ENCODE measurements around the gene FXR2. TPM values are rescaled to one million over a fixed set of nuclear protein-coding genes. Genes with fewer than 3 reads are reported as not detected.
"Not testable (repeated sequence)": the region's sequence is repeated elsewhere in the genome, so short reads cannot be mapped to it uniquely, and the experiment has no call there.

FXR2 gene
- total RNA-seq, 5 donors from 2014 or later (not counting 1 experiment from before 2014, with no cell fraction given), result 25.4 to 44.7 (median 40.5) TPM

- H3K27me3 ChIP-seq (replicated peaks in 1 of 2; ENCODE audit: control insufficient read depth in 2 of 2, extremely low read depth in 1 of 2, insufficient read depth in 2 of 2, low read length in 1 of 2), result no peaks in the 10 kb centered on the region
- H3K4me3 ChIP-seq (ENCODE audit: control insufficient read depth in 1 of 2, extremely low read depth in 1 of 2, low read length in 1 of 2), result no peak overlapping the region
- POLR2A ChIA-PET, result no interaction called here
- Mint-ChIP-seq H3K27ac (peak overlapping the region in 1 of 2 donors; percentile 87), H3K4me1 (peaks cover 14 to 18% (median 18%) of the 10 kb centered on the region in 3 donors), H3K36me3 (no peaks in the 10 kb centered on the region), H3K9me3 (no peaks in the 10 kb centered on the region), H3K4me3 (peak overlapping the region; percentile 89 to 91 (median 91)), H3K27me3 (no peaks in the 10 kb centered on the region)
- WGBS (ENCODE audit: insufficient coverage), result 89% methylated on average over 5 of the region's 7 CpGs
- H3K9me3 ChIP-seq, result no peaks in the 10 kb centered on the region
- ATAC-seq (replicated peaks in 1 of 4), result no peak
- CTCF ChIA-PET, result no interaction called here
- H3K27ac ChIP-seq (ENCODE audit: low read length), result no peak overlapping the region
- no peak for DNase-seq
- peaks cover 5 to 20% of the 10 kb centered on the region in 2 experiments for H3K4me1 ChIP-seq (ENCODE audit: control insufficient read depth in 1 of 2, extremely low read depth in 1 of 2, insufficient read depth in 2 of 2, low read length in 2 of 2)
- H3K36me3 ChIP-seq (ENCODE audit: control insufficient read depth in 2 of 2, extremely low read depth in 1 of 2, insufficient read depth in 1 of 2, low read length in 1 of 2), result no peaks in the 10 kb centered on the region
Measured at GRCh38 chr17:7626307-7626706, 11.6 kb upstream of the FXR2 start.

GRCh38 chr17:7625749-7626148, 11.1 kb upstream of the FXR2 start:
- ATAC-seq (replicated peaks in 1 of 4); H3K27me3 ChIP-seq (replicated peaks in 1 of 2; ENCODE audit: control insufficient read depth in 2 of 2, extremely low read depth in 1 of 2, insufficient read depth in 2 of 2, low read length in 1 of 2); H3K9me3 ChIP-seq; H3K36me3 Mint-ChIP-seq; H3K27ac ChIP-seq (ENCODE audit: low read length); H3K27ac Mint-ChIP-seq; POLR2A ChIA-PET; H3K9me3 Mint-ChIP-seq; H3K4me3 ChIP-seq (ENCODE audit: control insufficient read depth in 1 of 2, extremely low read depth in 1 of 2, low read length in 1 of 2); H3K27me3 Mint-ChIP-seq; CTCF ChIA-PET; H3K36me3 ChIP-seq (ENCODE audit: control insufficient read depth in 2 of 2, extremely low read depth in 1 of 2, insufficient read depth in 1 of 2, low read length in 1 of 2); DNase-seq: not testable (repeated sequence)
- 96% methylated on average over 15 of the region's 16 CpGs for WGBS (ENCODE audit: insufficient coverage)
- H3K4me1 ChIP-seq (ENCODE audit: control insufficient read depth in 1 of 2, extremely low read depth in 1 of 2, insufficient read depth in 2 of 2, low read length in 2 of 2), result peaks cover 5 to 20% of the 10 kb centered on the region in 2 experiments
- H3K4me3 Mint-ChIP-seq, result peak overlapping the region in 2 of 3 donors; percentile 24 to 89
- H3K4me1 Mint-ChIP-seq, result peaks cover 14 to 18% (median 18%) of the 10 kb centered on the region in 3 donors

GRCh38 chr17:7623661-7624060, 9.0 kb upstream of the FXR2 start:
- no peaks in the 10 kb centered on the region for H3K9me3 ChIP-seq
- no peaks in the 10 kb centered on the region for H3K36me3 Mint-ChIP-seq
- H3K4me3 Mint-ChIP-seq, result no peak overlapping the region
- peaks cover 5 to 20% of the 10 kb centered on the region in 2 experiments for H3K4me1 ChIP-seq (ENCODE audit: control insufficient read depth in 1 of 2, extremely low read depth in 1 of 2, insufficient read depth in 2 of 2, low read length in 2 of 2)
- no peak overlapping the region for H3K27ac ChIP-seq (ENCODE audit: low read length)
- H3K36me3 ChIP-seq (ENCODE audit: control insufficient read depth in 2 of 2, extremely low read depth in 1 of 2, insufficient read depth in 1 of 2, low read length in 1 of 2), result no peaks in the 10 kb centered on the region
- ATAC-seq (replicated peaks in 1 of 4), result no peak
- no peaks in the 10 kb centered on the region for H3K27me3 ChIP-seq (replicated peaks in 1 of 2; ENCODE audit: control insufficient read depth in 2 of 2, extremely low read depth in 1 of 2, insufficient read depth in 2 of 2, low read length in 1 of 2)
- POLR2A ChIA-PET, result no interaction called here
- no peaks in the 10 kb centered on the region for H3K27me3 Mint-ChIP-seq
- peaks cover 14 to 18% (median 18%) of the 10 kb centered on the region in 3 donors for H3K4me1 Mint-ChIP-seq
- H3K27ac Mint-ChIP-seq, result no peak overlapping the region
- H3K9me3 Mint-ChIP-seq, result no peaks in the 10 kb centered on the region
- CTCF ChIA-PET, result no interaction called here
- H3K4me3 ChIP-seq (ENCODE audit: control insufficient read depth in 1 of 2, extremely low read depth in 1 of 2, low read length in 1 of 2), result no peak overlapping the region
- no peak for DNase-seq
- WGBS (ENCODE audit: insufficient coverage), result no CpG with 5 or more reads among the region's 5 CpGs

GRCh38 chr17:7620835-7621234, 6.1 kb upstream of the FXR2 start:
- H3K9me3 ChIP-seq, result no peaks in the 10 kb centered on the region
- ChIA-PET CTCF (interaction anchor here (0.7 to 0.8 kb wide), 2 partner anchors 65 to 69 kb away, joined by 3 to 10 read pairs; no protein-coding TSS in a partner anchor), POLR2A (interaction anchor here in 1 of 2 donors (0.6 kb wide), 1 partner anchor 50 kb away, joined by 4 read pairs; no protein-coding TSS in a partner anchor)
- Mint-ChIP-seq H3K4me3 (no peak overlapping the region), H3K27ac (no peak overlapping the region), H3K36me3 (no peaks in the 10 kb centered on the region), H3K4me1 (no peaks in the 10 kb centered on the region), H3K27me3 (no peaks in the 10 kb centered on the region), H3K9me3 (no peaks in the 10 kb centered on the region)
- no peaks in the 10 kb centered on the region for H3K27me3 ChIP-seq (replicated peaks in 1 of 2; ENCODE audit: control insufficient read depth in 2 of 2, extremely low read depth in 1 of 2, insufficient read depth in 2 of 2, low read length in 1 of 2)
- no peak for ATAC-seq (replicated peaks in 1 of 4)
- H3K36me3 ChIP-seq (ENCODE audit: control insufficient read depth in 2 of 2, extremely low read depth in 1 of 2, insufficient read depth in 1 of 2, low read length in 1 of 2), result no peaks in the 10 kb centered on the region
- 100% methylated on average over 3 of the region's 8 CpGs for WGBS (ENCODE audit: insufficient coverage)
- no peak overlapping the region for H3K27ac ChIP-seq (ENCODE audit: low read length)
- H3K4me1 ChIP-seq (ENCODE audit: control insufficient read depth in 1 of 2, extremely low read depth in 1 of 2, insufficient read depth in 2 of 2, low read length in 2 of 2), result no peaks in the 10 kb centered on the region
- H3K4me3 ChIP-seq (ENCODE audit: control insufficient read depth in 1 of 2, extremely low read depth in 1 of 2, low read length in 1 of 2), result no peak overlapping the region
- DNase-seq, result no peak

- no peak overlapping the region for H3K4me3 ChIP-seq (ENCODE audit: control insufficient read depth in 1 of 2, extremely low read depth in 1 of 2, low read length in 1 of 2)
- POLR2A ChIA-PET, result no interaction called here
- no peaks in the 10 kb centered on the region for H3K27me3 Mint-ChIP-seq
- H3K4me3 Mint-ChIP-seq, result no peak overlapping the region
- DNase-seq (no peak), ATAC-seq (replicated peaks in 1 of 4) (no peak)
- H3K27me3 ChIP-seq (replicated peaks in 1 of 2; ENCODE audit: control insufficient read depth in 2 of 2, extremely low read depth in 1 of 2, insufficient read depth in 2 of 2, low read length in 1 of 2), result no peaks in the 10 kb centered on the region
- no peaks in the 10 kb centered on the region for H3K9me3 Mint-ChIP-seq
- H3K27ac Mint-ChIP-seq, result no peak overlapping the region
- H3K4me1 Mint-ChIP-seq, result peaks cover 5 to 7% (median 5%) of the 10 kb centered on the region in 3 donors
- H3K36me3 Mint-ChIP-seq, result no peaks in the 10 kb centered on the region
- WGBS (ENCODE audit: insufficient coverage), result no CpG with 5 or more reads among the region's 5 CpGs
- no peaks in the 10 kb centered on the region for H3K9me3 ChIP-seq
- CTCF ChIA-PET, result interaction anchor here in 1 of 2 donors (0.6 kb wide), 1 partner anchor 32 kb away, joined by 3 read pairs; the partner anchor contains the start of gene ATP1B2
- H3K27ac ChIP-seq (ENCODE audit: low read length), result no peak overlapping the region
- H3K4me1 ChIP-seq (ENCODE audit: control insufficient read depth in 1 of 2, extremely low read depth in 1 of 2, insufficient read depth in 2 of 2, low read length in 2 of 2), result peaks cover 3 to 13% of the 10 kb centered on the region in 2 experiments
- H3K36me3 ChIP-seq (ENCODE audit: control insufficient read depth in 2 of 2, extremely low read depth in 1 of 2, insufficient read depth in 1 of 2, low read length in 1 of 2), result no peaks in the 10 kb centered on the region
Measured at GRCh38 chr17:7618608-7619007, 3.9 kb upstream of the FXR2 start.

GRCh38 chr17:7615265-7615747, 609 bp upstream of the FXR2 start:
- no peaks in the 10 kb centered on the region for H3K27me3 ChIP-seq (replicated peaks in 1 of 2; ENCODE audit: control insufficient read depth in 2 of 2, extremely low read depth in 1 of 2, insufficient read depth in 2 of 2, low read length in 1 of 2)
- POLR2A ChIA-PET, result interaction anchor here in 1 of 2 donors (0.8 kb wide), 1 partner anchor 35 kb away, joined by 3 read pairs; the partner anchor contains the start of gene ATP1B2
- H3K4me1 ChIP-seq (ENCODE audit: control insufficient read depth in 1 of 2, extremely low read depth in 1 of 2, insufficient read depth in 2 of 2, low read length in 2 of 2), result peaks cover 12 to 31% of the 10 kb centered on the region in 2 experiments
- Mint-ChIP-seq H3K9me3 (no peaks in the 10 kb centered on the region), H3K27me3 (no peaks in the 10 kb centered on the region), H3K36me3 (no peaks in the 10 kb centered on the region), H3K4me3 (peak overlapping the region; percentile 87 to 91 (median 89)), H3K4me1 (peaks cover 34 to 37% (median 35%) of the 10 kb centered on the region in 3 donors), H3K27ac (peak overlapping the region; percentile 93 to 97)
- peak overlapping the region; percentile 65 for H3K27ac ChIP-seq (ENCODE audit: low read length)
- DNase-seq, result no peak
- peaks cover 0 to 7% of the 10 kb centered on the region in 2 donors for H3K36me3 ChIP-seq (ENCODE audit: control insufficient read depth in 2 of 2, extremely low read depth in 1 of 2, insufficient read depth in 1 of 2, low read length in 1 of 2)
- WGBS (ENCODE audit: insufficient coverage), result 7% methylated on average over 10 of the region's 28 CpGs
- no peaks in the 10 kb centered on the region for H3K9me3 ChIP-seq
- peak; percentile 3 to 34 (median 12) for ATAC-seq (replicated peaks in 1 of 4)
- H3K4me3 ChIP-seq (ENCODE audit: control insufficient read depth in 1 of 2, extremely low read depth in 1 of 2, low read length in 1 of 2), result peak overlapping the region; percentile 69 to 70
- CTCF ChIA-PET, result interaction anchor here (0.5 to 2.8 kb wide), 13 partner anchors 12 to 260 kb away, joined by 3 to 36 read pairs (median 3); partner anchors contain the start of genes TP53 (in 2 of the 2), KDM6B (in 1 of the 2), MPDU1 (in 1 of the 2) and SAT2 (in 1 of the 2)

Measured in T-cell (primary cell).